Testis (tissue), 3 donors: ENCODE measurements around the gene FAM237B. TPM values are rescaled to one million over a fixed set of nuclear protein-coding genes. Genes with fewer than 3 reads are reported as not detected.
A peak's percentile ranks its signal among the peaks of the same experiment; 100 is the strongest.
"Not testable (repeated sequence)": the region's sequence is repeated elsewhere in the genome, so short reads cannot be mapped to it uniquely, and the experiment has no call there.

Experiments
- DNase-seq: peaks from one replicate; pipeline ENCODE4 v3.0.0-alpha.2; 2019
- H3K27ac ChIP-seq, 2 donors: fragments of 200-600 bp; sonication (generic); one replicate each; pipeline ENCODE4 v1.5.1; 2019
- H3K27me3 ChIP-seq: fragments of 200-600 bp; sonication (generic); one replicate; pipeline ENCODE4 v1.5.1; 2019
- H3K36me3 ChIP-seq: fragments of 200-600 bp; sonication (generic); one replicate; pipeline ENCODE4 v1.5.1; 2017; ENCODE audit warnings: low read depth; ENCODE audit errors: missing control alignments
- H3K4me1 ChIP-seq: fragments of 200-600 bp; sonication (generic); one replicate; pipeline ENCODE4 v1.5.1; 2019
- H3K4me3 ChIP-seq, 2 donors: fragments of 200-600 bp; sonication (generic); one replicate each; pipeline ENCODE4 v1.5.1; 2017 to 2019
- H3K9me3 ChIP-seq: fragments of 200-600 bp; sonication (generic); one replicate; pipeline ENCODE4 v1.5.1; 2017
- CTCF ChIP-seq, 3 experiments: fragments of 450-650 bp in 2 of 3; fragments of 200-600 bp in 1 of 3; sonication (generic) in 1 of 3; IDR thresholded peaks; one replicate each; pipeline ENCODE4 v1.5.1; 2016 to 2019; ENCODE audit warnings: antibody characterized with exemption in 3 of 3, mild to moderate bottlenecking in 2 of 3, moderate library complexity in 1 of 3
- POLR2A ChIP-seq: fragments of 450-650 bp; IDR thresholded peaks from one replicate; pipeline ENCODE4 v1.6.1; 2017; ENCODE audit warnings: antibody characterized with exemption, mild to moderate bottlenecking, moderate library complexity
- WGBS, 2 donors: methylation state at CpG; one replicate each; pipeline ENCODE4 v1.1.5; 2018; 5-methylcytosine and 5-hydroxymethylcytosine counted together
- intact Hi-C: fragments of 100-400 bp; cut with DNase I; formaldehyde crosslinking; loops from one replicate; pipeline ENCODE4 v1.15.1; 2023; ENCODE audit warnings: low total_unique reads
- polyA plus RNA-seq: library from polyadenylated mRNA; stranded (reverse); fragments of 350-450 nt; fragmentation: Illumina TruSeq; extraction: RNeasy Lipid Tissue Mini Kit (QIAGEN cat#74804); gene quantifications from one replicate; pipeline ENCODE4 v1.2.3, GENCODE V29; 2014; ENCODE audit warnings: low read depth, low replicate concordance; ENCODE audit not compliant: insufficient read depth
- total RNA-seq, 2 donors: library from RNA; depleted of rRNA; stranded (reverse); fragments of >200 nt; gene quantifications; one replicate each; pipeline ENCODE4 v1.2.3, GENCODE V29; 2016

Gene FAM237B
- total and polyA plus RNA-seq, 3 donors from 2014 or later = 0.17 TPM; not detected in 2

DNA sequence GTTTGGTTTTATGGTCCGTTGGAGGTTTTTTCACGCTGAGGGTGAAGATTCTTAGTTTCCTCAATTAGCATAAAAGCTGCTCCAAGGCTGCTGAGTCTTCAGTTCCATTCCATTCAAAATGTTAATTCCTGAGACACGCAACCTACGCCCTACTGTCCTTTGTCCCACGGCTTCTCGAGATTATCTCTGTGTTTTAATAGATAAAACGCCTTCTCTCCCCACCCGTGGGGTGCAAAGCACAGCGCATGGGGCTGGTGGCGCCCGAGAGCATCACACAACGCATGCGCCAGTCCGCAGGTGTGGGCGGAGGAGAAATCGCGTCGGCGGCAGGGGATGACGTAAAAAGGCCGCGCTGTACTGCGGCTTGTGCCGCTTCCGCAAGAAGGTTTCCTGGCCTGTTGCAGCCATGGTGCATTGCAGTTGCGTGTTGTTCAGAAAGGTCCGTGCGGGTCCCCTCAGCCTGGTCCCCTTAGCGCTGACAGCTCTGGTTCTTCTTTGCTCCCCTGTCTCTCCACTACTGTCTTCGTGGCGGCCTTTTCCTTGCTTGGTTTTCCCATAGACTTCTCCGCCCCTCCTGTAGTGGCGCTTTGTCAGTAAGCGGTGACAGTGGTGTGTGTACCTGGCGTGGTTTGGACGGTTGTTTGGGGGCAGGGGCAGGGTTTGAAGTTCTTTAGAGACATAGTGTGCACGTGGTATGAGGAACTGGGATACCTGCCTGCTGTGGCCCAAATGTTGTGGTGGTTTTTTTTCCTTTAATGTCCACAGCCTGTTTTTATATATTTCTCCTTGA lies 25.4 kb upstream of the FAM237B start, which contains the start of gene GTPBP10:
Gene GTPBP10, plus strand, starts transcription at position 381 of the 790 bp plus-strand sequence. Its CDS starts 26 bp downstream, at position 407.
- peak; percentile 95 for DNase-seq
- Histone ChIP-seq H3K27me3 (no peaks in the 10 kb centered on the region), H3K27ac (peak within 1 kb of the TSS; percentile 51 to 83), H3K4me3 (peak within 1 kb of the TSS; percentile 82), H3K4me1 (peaks cover 4% of the 10 kb centered on the region), H3K36me3 (no peaks in the 10 kb centered on the region), H3K9me3 (no peaks in the 10 kb centered on the region)
- TF ChIP-seq CTCF (IDR thresholded peaks at IDR 0.05) (peak; percentile 58 to 80 (median 70)), POLR2A (peak; percentile 5)
- intact Hi-C loops = no loop called here
- WGBS, 2 donors = 0% methylated on average over 18 to 37 of the region's 37 CpGs

GRCh38 chr7:90345595-90346335 lies 24.7 kb upstream of the FAM237B start:
- no peak for TF ChIP-seq CTCF (IDR thresholded peaks at IDR 0.05)
- no peak for TF ChIP-seq POLR2A
- intact Hi-C loops = no loop called here
- 4% methylated on average over 18 of the region's 18 CpGs for WGBS, 2 donors

DNA sequence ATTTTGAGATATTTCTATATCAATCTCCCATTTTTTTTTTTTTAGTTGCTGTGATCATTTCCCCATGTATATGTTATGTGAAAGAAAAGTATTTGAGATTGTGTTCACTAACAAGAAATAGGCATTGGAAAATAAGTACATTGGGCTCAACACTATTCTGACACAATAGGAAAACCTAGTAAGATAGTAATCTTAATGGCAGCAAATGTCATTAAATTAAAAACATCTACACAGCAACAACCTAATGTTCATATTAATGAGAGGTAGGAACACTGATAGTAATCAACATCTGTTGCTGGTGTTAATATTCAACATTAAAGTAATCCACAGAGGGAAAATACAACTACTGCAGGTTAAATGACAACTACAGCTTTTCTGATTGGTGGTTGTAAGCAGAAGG lies 23.9 kb upstream of the FAM237B start:
- DNase-seq = no peak
- intact Hi-C loops = no loop called here
- Histone ChIP-seq H3K36me3 (no peaks in the 10 kb centered on the region), H3K4me1 (peaks cover 4% of the 10 kb centered on the region), H3K4me3 (no peak overlapping the region), H3K27me3 (no peaks in the 10 kb centered on the region), H3K9me3 (no peaks in the 10 kb centered on the region), H3K27ac (no peak overlapping the region)
- no peak for TF ChIP-seq POLR2A
- no peak for TF ChIP-seq CTCF (IDR thresholded peaks at IDR 0.05)

More at GRCh38 chr7:90345595-90346335, 24.7 kb upstream of the FAM237B start:
- Histone ChIP-seq H3K4me3 (peak overlapping the region; percentile 82), H3K27me3 (no peaks in the 10 kb centered on the region), H3K36me3 (no peaks in the 10 kb centered on the region), H3K9me3 (no peaks in the 10 kb centered on the region), H3K27ac (peak overlapping the region; percentile 51 to 83), H3K4me1 (peaks cover 4% of the 10 kb centered on the region)
- DNase-seq = peak; percentile 20

DNA sequence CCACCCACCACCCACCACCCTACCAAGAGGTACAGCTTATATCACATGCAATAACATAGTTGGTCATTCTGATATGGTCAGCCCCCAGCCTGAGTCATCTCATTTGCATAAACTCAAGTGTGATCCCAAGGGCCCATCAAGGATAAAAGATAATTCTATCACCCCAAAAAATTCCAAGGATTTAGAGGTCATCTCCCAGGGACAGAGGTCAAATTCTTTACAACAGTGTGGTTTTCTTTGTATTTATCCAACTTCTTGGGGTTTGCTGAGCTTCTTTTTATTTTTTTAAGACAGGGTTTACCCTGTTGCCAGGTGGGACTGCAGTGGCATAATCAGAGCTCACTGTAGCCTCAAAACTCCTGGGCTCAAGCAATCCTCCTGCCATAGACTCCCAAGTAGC lies 16.0 kb upstream of the FAM237B start:
- H3K36me3 ChIP-seq = no peaks in the 10 kb centered on the region
- H3K27ac ChIP-seq = no peak overlapping the region
- TF ChIP-seq CTCF (IDR thresholded peaks at IDR 0.05) (no peak), POLR2A (no peak)
- DNase-seq = no peak
- H3K27me3 ChIP-seq = no peaks in the 10 kb centered on the region
- intact Hi-C loops = no loop called here
- H3K9me3 ChIP-seq = no peaks in the 10 kb centered on the region
- H3K4me3 ChIP-seq = no peak overlapping the region
- H3K4me1 ChIP-seq = no peaks in the 10 kb centered on the region

DNA sequence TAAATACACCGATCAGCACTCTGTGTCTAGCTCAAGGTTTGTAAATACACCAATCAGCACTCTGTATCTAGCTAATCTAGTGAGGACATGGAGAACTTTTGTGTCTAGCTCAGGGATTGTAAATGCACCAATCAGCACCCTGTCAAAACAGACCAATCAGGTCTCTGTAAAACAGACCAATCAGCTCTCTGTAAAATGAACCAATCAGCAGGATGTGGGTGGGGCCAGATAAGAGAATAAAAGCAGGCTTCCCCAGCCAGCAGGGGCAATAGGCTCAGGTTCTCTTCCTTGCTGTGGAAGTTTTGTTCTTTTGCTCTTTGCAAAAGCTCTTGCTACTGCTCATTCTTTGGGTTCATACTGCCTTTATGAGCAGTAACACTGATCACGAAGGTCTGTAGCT lies 13.8 kb upstream of the FAM237B start:
- H3K27ac ChIP-seq, H3K4me1 ChIP-seq, intact Hi-C loops, H3K36me3 ChIP-seq, H3K27me3 ChIP-seq, H3K9me3 ChIP-seq: not testable (repeated sequence)
- H3K4me3 ChIP-seq = peak overlapping the region; percentile 29 to 44
- 61 to 85% methylated on average over 2 of the region's 2 CpGs for WGBS, 2 donors
- DNase-seq = peak; percentile 47
